SU-DHL-6 (cell line): ENCODE results near the gene PHAX.

Experiments used
- CTCF ChIP-seq: fragments of 200-600 bp; sonication (generic); IDR thresholded peaks from one replicate; pipeline ENCODE4 v1.5.1; 2017; ENCODE audit warnings: antibody characterized with exemption, mild to moderate bottlenecking, low read length, moderate library complexity; ENCODE audit not compliant: insufficient read depth, poor library complexity, severe bottlenecking
- EZH2phosphoT487 ChIP-seq: fragments of 200-600 bp; sonication (generic), shearing (Covaris generic); conservative IDR thresholded peaks from 2 replicates; pipeline ENCODE4 v1.6.1; 2018; ENCODE audit warnings: mild to moderate bottlenecking, antibody characterized with exemption, low read length, moderate library complexity, mixed read lengths

GRCh38 chr5:126552614-126553013 lies 48.1 kb upstream of the PHAX start:
- TF ChIP-seq CTCF = no peak
- TF ChIP-seq EZH2phosphoT487 = no peak
